Activated T-helper 2 cell treated with anti-CD3 and anti-CD28 coated beads, Interferon-gamma antibody, Interleukin-2, Interleukin-4, amounts not matched to agents 10 μg/mL and 5 μg/mL and 100 μg/mL, durations not matched to agents 14 hours and 24 hours and 36 hours (primary cell): ENCODE measurements around the gene LRRC15. TPM values are rescaled to one million over a fixed set of nuclear protein-coding genes. Genes with fewer than 3 reads are reported as not detected.

Experiments
- DNase-seq: peaks from one replicate; pipeline ENCODE4 v3.0.0; 2021; ENCODE audit warnings: low spot score
- H3K27ac Mint-ChIP-seq: one replicate; pipeline ENCODE4 v1.8.0; 2021; ENCODE audit warnings: mixed read lengths
- H3K27me3 Mint-ChIP-seq: one replicate; pipeline ENCODE4 v1.8.0; 2021; ENCODE audit warnings: low read depth, mixed read lengths
- H3K36me3 Mint-ChIP-seq: one replicate; pipeline ENCODE4 v1.8.0; 2021; ENCODE audit warnings: low read depth, mixed read lengths
- H3K4me1 Mint-ChIP-seq: one replicate; pipeline ENCODE4 v1.8.0; 2021; ENCODE audit warnings: low read depth, mixed read lengths
- H3K4me3 Mint-ChIP-seq: one replicate; pipeline ENCODE4 v1.8.0; 2021; ENCODE audit warnings: low read depth, mild to moderate bottlenecking, moderate library complexity, mixed read lengths
- H3K9me3 Mint-ChIP-seq: one replicate; pipeline ENCODE4 v1.8.0; 2021; ENCODE audit warnings: mixed read lengths
- intact Hi-C: fragments of 100-400 bp; cut with micrococcal nuclease; formaldehyde crosslinking; loops from one replicate; pipeline ENCODE4 v1.15.1; 2023
- total RNA-seq: library from RNA; stranded (reverse); gene quantifications from 2 replicates; pipeline ENCODE4 v1.2.3, GENCODE V29; 2022

Gene LRRC15
- total RNA-seq, 1 donor from 2014 or later: not detected

DNA sequence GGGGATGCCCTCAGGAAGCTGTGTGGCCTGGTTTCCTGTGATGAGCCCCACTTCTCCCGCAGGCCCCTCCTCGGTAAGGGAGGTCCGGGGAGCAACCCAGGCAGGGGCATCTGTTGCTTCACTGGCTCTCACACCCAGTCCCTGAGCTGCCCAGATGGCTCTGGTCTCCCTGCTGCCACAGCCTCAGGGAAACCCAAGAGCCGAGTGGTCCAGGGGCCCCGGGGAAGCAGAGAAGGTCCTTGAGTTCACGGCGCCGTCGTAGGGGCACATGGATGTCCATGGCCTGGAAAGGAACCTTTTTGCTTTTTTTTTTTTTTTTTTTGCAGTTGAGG is 13.3 kb upstream of the LRRC15 start:
- peaks cover 14% of the 10 kb centered on the region for H3K27me3 Mint-ChIP-seq
- intact Hi-C loops: no loop called here
- H3K4me1 Mint-ChIP-seq: no peaks in the 10 kb centered on the region
- no peak overlapping the region for H3K27ac Mint-ChIP-seq
- H3K9me3 Mint-ChIP-seq: no peaks in the 10 kb centered on the region
- no peak for DNase-seq
- no peaks in the 10 kb centered on the region for H3K36me3 Mint-ChIP-seq
- H3K4me3 Mint-ChIP-seq: no peak overlapping the region

DNA sequence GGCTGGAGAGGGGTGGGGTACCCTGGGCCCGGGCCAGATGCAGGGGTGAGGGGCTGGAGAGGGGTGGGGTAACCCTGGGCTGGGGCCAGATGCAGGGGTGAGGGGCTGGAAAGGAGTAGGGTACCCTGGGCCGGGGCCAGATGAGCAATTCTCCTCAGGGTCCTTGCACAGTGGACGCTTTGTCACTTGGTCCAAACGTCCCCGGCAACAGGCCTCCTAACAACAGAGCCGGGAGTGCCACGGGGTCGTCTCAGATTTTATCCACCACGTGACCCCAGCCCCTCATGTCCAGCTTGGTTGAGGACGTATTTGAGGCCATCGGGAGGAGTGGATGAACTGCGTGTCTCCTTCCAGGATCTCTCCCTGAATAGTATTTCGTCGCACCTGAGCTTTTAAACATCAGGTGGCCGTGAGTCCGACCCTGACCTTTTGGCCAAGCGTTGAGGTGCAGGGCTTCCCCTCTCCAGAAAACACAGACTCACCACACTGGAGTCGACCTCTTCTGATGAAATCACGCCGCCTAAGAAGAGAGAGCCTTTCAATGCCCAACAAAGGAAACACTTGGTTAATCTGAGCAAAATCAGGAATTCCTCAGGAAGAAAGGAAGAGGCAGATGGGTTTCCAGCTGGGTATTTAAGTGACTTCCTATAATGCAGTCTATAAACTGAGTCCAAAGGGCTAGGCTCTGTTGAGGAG is 12.8 kb upstream of the LRRC15 start:
- Mint-ChIP-seq H3K27ac (no peak overlapping the region), H3K27me3 (peaks cover 13% of the 10 kb centered on the region), H3K36me3 (no peaks in the 10 kb centered on the region), H3K9me3 (no peaks in the 10 kb centered on the region), H3K4me1 (no peaks in the 10 kb centered on the region), H3K4me3 (no peak overlapping the region)
- no peak for DNase-seq
- intact Hi-C loops: no loop called here

DNA sequence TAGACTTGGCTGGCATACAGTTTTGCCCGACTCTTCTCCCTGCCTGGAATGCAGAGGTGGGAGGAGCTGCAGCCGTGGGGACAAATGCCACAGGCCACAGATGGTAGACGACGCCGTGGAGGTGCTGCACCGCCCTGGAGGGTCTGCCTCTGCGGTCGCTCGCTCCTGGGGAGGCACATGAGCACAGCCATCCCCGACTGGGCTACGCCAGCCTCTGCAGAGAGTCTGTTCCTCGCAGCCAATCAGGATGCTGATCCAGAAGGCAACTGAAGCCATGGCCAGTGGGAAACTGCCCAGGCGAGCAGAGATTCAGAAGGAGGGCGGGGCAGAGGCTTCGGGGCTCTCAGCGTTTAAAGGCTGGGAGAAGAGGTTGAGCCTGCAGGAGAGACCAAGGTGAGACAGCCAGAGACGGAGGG is 11.9 kb upstream of the LRRC15 start:
- H3K4me3 Mint-ChIP-seq: no peak overlapping the region
- H3K4me1 Mint-ChIP-seq: no peaks in the 10 kb centered on the region
- H3K27ac Mint-ChIP-seq: no peak overlapping the region
- peaks cover 13% of the 10 kb centered on the region for H3K27me3 Mint-ChIP-seq
- intact Hi-C loops: no loop called here
- no peaks in the 10 kb centered on the region for H3K36me3 Mint-ChIP-seq
- DNase-seq: no peak
- no peaks in the 10 kb centered on the region for H3K9me3 Mint-ChIP-seq

DNA sequence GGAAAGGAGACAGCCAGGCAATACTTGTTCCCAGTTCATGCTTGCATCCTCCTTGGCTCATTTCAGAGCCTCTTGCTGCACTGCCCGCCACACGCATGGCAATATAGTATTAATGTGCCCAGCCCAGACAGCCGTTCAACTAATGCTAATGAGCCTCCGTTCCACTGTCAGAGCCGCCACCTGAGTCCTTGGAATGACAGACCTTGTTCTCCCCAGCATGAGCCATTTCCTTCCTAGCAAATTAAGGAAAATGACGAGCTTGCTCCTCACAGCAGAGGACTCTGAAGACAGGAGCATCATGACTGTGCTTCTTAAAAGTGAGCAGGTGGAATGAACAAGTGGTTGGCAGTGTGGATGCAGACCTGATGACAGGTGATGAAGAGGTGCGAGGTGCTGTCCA is 10.8 kb upstream of the LRRC15 start:
- Mint-ChIP-seq H3K36me3 (no peaks in the 10 kb centered on the region), H3K27ac (no peak overlapping the region), H3K4me1 (no peaks in the 10 kb centered on the region), H3K4me3 (no peak overlapping the region), H3K27me3 (peaks cover 13% of the 10 kb centered on the region), H3K9me3 (no peaks in the 10 kb centered on the region)
- DNase-seq: no peak
- intact Hi-C loops: no loop called here

DNA sequence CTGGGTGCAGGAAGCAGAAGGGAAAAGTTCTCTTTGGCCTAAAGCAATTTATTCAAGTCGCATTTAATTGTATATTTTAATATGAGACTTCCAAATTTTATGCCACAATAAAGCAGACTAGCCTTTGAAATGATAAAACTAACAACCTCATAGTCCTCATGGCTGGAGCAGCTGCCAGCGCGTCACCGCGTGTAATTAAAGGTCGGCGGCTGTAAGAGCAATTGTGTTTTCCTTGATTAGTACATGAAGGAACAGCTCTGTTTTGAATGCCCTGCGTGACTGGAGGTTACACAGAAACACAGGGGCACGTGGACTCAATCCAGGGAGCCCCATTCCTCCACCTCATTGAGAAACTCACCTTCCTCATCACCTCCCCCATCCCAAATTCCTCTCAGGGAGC is 10.1 kb upstream of the LRRC15 start:
- no peaks in the 10 kb centered on the region for H3K36me3 Mint-ChIP-seq
- peaks cover 17% of the 10 kb centered on the region for H3K27me3 Mint-ChIP-seq
- H3K27ac Mint-ChIP-seq: no peak overlapping the region
- intact Hi-C loops: no loop called here
- no peak for DNase-seq
- no peaks in the 10 kb centered on the region for H3K4me1 Mint-ChIP-seq
- no peak overlapping the region for H3K4me3 Mint-ChIP-seq
- no peaks in the 10 kb centered on the region for H3K9me3 Mint-ChIP-seq

DNA sequence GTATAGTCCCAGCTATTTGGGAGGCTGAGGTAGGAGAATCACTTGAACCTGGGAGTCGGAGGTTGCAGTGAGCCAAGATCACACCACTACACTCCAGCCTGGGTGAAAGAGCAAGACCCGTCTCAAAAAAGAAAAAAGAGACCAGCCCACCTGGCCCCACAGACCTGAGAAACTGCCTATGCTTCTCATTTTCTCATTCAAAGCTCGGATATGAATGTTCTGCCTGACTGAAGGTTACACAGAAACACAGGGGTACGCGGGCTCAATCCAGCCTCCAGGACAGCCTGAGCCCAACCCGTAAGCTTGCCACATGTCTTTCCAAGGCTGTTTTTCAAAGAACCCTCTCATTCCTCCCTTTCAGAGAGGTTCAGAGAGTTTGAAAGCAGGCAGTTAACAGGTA is 9.7 kb upstream of the LRRC15 start:
- H3K9me3 Mint-ChIP-seq: no peaks in the 10 kb centered on the region
- peaks cover 17% of the 10 kb centered on the region for H3K27me3 Mint-ChIP-seq
- H3K36me3 Mint-ChIP-seq: no peaks in the 10 kb centered on the region
- H3K27ac Mint-ChIP-seq: no peak overlapping the region
- intact Hi-C loops: no loop called here
- no peaks in the 10 kb centered on the region for H3K4me1 Mint-ChIP-seq
- no peak for DNase-seq
- no peak overlapping the region for H3K4me3 Mint-ChIP-seq

DNA sequence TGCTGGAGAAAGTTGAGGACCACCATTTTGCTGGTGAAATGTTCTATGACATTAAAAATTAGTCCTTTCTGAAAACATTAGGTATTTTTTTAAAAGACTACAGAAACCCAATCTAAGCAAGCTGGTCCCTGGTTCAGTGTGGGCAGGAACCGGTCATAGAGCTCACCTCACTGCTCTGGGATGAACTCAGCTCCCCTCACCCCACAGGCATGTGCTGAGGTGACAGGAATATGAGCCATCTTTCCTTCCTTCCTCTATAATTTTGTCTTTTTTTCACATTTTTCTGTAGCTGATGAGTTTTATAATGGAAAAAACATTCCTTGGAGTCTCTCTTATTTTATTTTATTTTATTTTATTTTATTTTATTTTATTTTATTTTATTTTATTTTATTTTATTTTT is 8.2 kb upstream of the LRRC15 start:
- Mint-ChIP-seq H3K36me3 (no peaks in the 10 kb centered on the region), H3K27me3 (peaks cover 17% of the 10 kb centered on the region), H3K9me3 (no peaks in the 10 kb centered on the region), H3K4me1 (no peaks in the 10 kb centered on the region), H3K4me3 (no peak overlapping the region), H3K27ac (no peak overlapping the region)
- no peak for DNase-seq
- intact Hi-C loops: no loop called here

DNA sequence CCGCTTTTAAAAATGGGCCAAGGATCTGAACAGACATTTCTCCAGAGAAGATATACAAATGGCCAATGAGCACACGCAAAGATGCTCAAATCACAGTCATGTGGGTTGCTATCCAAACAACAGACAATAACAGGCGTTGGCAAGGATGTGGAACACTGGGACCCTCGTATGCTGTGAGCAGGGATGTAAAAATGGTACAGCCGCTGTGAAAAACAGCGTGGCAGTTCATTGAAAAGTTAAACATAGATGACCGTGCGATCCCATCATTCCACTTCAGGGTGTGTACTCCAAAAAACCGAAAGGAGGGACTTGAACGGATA is 6.7 kb upstream of the LRRC15 start:
- no peaks in the 10 kb centered on the region for H3K36me3 Mint-ChIP-seq
- H3K27ac Mint-ChIP-seq: no peak overlapping the region
- no peak overlapping the region for H3K4me3 Mint-ChIP-seq
- intact Hi-C loops: no loop called here
- DNase-seq: no peak
- H3K4me1 Mint-ChIP-seq: no peaks in the 10 kb centered on the region
- peaks cover 14% of the 10 kb centered on the region for H3K27me3 Mint-ChIP-seq
- H3K9me3 Mint-ChIP-seq: no peaks in the 10 kb centered on the region

DNA sequence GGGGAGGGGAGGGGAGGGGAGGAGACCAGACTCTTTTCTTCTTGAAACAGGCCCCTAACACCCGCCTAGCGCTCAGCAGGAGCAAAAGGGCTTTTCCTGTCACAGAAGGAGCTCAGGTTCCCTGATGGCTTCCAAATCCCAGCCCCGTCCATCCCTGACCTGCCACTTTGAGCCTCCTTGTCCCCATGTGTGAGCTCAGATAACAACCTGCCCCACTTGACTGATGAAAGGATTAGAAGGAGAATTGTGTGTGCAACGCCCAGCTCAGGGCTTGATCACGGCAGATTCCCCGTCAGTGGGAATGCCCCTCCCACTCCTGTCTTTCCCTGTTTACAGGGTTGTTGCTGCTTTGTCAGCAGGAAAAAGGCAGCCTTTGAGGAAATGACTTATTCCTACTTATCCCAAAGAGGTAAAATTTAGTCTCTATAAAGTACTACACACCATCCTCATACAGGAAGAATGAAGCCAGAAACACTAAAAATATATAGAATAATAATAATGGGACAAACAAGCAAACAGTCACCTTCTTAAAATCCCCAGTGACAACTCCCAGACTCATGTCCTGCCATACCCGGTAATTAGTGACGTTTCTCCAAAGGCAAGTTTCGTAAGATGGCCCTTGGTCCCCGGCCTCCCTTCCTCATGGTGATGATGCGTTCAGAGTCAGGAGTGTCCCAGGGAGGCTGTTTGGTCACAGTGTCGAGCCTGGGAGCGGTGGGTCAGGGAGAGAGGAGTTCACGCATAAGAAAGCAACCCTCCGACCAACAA is 6.1 kb upstream of the LRRC15 start:
- H3K4me1 Mint-ChIP-seq: no peaks in the 10 kb centered on the region
- H3K4me3 Mint-ChIP-seq: no peak overlapping the region
- intact Hi-C loops: no loop called here
- H3K27ac Mint-ChIP-seq: no peak overlapping the region
- no peak for DNase-seq
- H3K36me3 Mint-ChIP-seq: no peaks in the 10 kb centered on the region
- H3K9me3 Mint-ChIP-seq: no peaks in the 10 kb centered on the region
- H3K27me3 Mint-ChIP-seq: peaks cover 15% of the 10 kb centered on the region

DNA sequence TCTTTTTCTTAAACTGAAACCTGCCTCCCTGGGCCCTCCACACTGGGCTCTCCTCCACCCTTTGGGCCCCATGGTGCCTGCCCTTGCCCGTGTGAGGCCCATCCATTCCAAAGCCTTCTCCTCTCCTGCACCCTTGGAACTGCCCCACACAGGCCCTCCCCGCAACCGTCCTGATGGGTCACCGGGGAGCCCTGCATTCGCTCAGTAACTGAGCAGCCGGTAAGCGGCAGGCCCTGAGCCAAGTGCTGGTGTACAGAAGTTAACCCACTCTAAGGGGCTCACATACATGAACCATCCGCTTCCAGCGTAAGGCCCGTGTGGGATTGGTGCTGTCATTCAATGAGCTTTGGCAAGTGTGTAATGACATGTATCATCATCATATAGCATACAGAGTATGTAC is 5.4 kb upstream of the LRRC15 start:
- H3K36me3 Mint-ChIP-seq: no peaks in the 10 kb centered on the region
- H3K27me3 Mint-ChIP-seq: peaks cover 20% of the 10 kb centered on the region

DNA sequence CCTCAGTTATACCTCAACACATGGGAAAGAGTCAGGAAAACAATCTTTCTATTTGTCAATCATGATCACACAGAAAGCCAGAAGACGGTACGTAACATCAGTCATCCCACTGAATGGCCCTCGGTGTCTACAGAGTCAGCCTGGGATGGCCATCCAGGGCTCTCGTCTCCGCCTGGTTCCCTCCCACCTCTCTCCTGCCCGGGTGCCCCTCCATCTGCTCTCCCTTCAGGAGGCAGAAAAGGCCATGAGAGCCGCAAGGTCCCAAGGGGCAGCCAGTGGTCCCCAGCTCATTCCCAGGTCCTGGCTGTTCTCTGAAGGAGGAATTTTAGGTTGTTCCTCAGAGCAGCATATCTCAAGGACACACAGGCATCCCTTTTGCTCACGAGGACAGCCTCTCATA is 4.4 kb upstream of the LRRC15 start:
- H3K4me3 Mint-ChIP-seq: no peak overlapping the region
- DNase-seq: no peak
- H3K4me1 Mint-ChIP-seq: no peaks in the 10 kb centered on the region
- no peak overlapping the region for H3K27ac Mint-ChIP-seq
- H3K27me3 Mint-ChIP-seq: peaks cover 20% of the 10 kb centered on the region
- H3K36me3 Mint-ChIP-seq: no peaks in the 10 kb centered on the region
- intact Hi-C loops: no loop called here
- H3K9me3 Mint-ChIP-seq: no peaks in the 10 kb centered on the region

More for the DNA sequence above, 5.4 kb upstream of the LRRC15 start:
- Mint-ChIP-seq H3K4me1 (no peaks in the 10 kb centered on the region), H3K27ac (no peak overlapping the region), H3K9me3 (no peaks in the 10 kb centered on the region), H3K4me3 (no peak overlapping the region)
- intact Hi-C loops: no loop called here
- no peak for DNase-seq

DNA sequence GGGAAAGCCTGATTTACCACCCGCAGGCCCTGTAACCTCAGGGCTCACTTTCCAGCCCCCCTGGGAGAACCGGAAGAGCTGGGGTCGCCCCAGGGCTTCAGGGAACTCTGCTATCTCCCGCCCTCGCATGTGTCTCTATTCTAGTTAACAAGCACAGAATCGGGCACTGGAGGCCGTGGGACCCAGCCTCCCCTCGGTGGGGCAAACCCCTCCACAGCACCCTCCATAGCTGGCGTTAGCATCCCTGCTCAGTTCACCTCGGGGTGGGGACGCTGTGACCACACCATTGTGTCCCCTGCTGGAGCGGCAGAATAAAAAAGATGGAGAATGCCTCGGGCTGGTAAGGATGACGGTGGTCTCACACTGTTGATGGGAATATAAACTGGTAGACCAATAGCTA is 3.5 kb upstream of the LRRC15 start:
- H3K4me1 Mint-ChIP-seq: no peaks in the 10 kb centered on the region
- peaks cover 24% of the 10 kb centered on the region for H3K27me3 Mint-ChIP-seq
- no peak for DNase-seq
- no peak overlapping the region for H3K27ac Mint-ChIP-seq
- no peak overlapping the region for H3K4me3 Mint-ChIP-seq
- no peaks in the 10 kb centered on the region for H3K36me3 Mint-ChIP-seq
- no peaks in the 10 kb centered on the region for H3K9me3 Mint-ChIP-seq
- intact Hi-C loops: no loop called here

DNA sequence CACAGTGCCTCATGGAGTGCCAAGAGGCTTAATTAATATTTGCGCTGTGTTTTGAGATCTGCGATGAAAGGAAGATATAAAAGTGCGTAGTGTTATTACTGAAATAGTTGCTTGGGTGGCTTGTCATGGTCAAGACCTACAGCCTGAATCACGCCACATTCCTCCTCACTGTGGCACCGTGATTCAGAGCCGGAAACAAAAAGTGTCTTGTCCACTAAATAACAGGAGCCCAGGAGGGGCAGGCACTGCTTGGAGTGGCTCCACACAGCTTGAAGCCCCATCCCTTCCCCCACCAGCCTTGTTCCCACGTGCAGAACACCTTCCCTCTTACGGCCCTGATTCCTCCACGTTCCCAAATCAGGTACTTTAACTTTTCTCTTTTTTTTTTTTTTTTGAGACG is 1.2 kb upstream of the LRRC15 start:
- DNase-seq: no peak
- Mint-ChIP-seq H3K36me3 (no peaks in the 10 kb centered on the region), H3K27me3 (peaks cover 31% of the 10 kb centered on the region), H3K4me1 (no peaks in the 10 kb centered on the region), H3K27ac (no peak overlapping the region), H3K4me3 (no peak overlapping the region), H3K9me3 (no peaks in the 10 kb centered on the region)
- intact Hi-C loops: no loop called here
